ENCODE results near the gene MN1. TPM values are rescaled to one million over a fixed set of nuclear protein-coding genes. Genes with fewer than 3 reads are reported as not detected.

The MN1 gene
- polyA plus RNA-seq, 3 donors from 2014 or later, result 0.03 to 0.14 TPM; not detected in 1

DNA sequence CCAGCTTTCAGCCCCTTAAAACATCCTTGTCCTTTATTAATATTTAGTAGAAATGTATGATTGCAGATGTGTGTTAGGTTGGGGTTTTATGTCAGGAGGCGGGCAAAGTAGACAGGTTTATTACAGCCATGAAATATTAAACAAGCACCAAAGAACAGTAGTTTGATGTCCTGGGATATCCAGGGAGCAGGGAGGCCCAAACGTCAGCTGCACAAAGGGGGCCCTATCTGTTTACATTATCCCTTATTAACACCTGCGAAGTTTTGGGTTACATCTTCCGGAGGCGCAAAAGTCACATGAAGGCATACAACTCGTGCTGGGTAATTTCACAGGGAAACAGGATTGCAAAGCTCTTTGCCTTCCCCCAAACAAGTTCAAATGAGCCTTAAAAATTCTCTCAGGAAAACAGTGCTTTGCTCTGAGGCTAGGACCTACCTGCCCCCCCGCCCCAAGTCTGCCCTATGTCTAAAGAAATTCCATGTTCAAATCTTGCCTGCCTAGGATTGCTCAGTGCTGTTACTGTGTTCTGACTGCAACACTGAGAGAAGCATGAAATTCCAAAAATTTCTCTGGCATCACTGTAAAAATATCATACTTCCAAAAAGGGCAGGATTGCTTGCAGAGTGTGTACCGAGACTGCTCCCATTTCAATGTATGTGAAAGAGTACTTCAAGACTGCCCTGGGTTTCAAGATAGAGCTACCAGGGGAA, 8.9 kb downstream of the MN1 start:
- Mint-ChIP-seq H3K27ac (no peak overlapping the region), H3K27me3 (ENCODE audit: low read depth in 3 of 3) (peaks cover 0 to 5% (median 0%) of the 10 kb centered on the region in 3 donors), H3K9me3 (no peaks in the 10 kb centered on the region), H3K36me3 (no peaks in the 10 kb centered on the region), H3K4me3 (no peak overlapping the region), H3K4me1 (no peaks in the 10 kb centered on the region)
- no peak for DNase-seq

DNA sequence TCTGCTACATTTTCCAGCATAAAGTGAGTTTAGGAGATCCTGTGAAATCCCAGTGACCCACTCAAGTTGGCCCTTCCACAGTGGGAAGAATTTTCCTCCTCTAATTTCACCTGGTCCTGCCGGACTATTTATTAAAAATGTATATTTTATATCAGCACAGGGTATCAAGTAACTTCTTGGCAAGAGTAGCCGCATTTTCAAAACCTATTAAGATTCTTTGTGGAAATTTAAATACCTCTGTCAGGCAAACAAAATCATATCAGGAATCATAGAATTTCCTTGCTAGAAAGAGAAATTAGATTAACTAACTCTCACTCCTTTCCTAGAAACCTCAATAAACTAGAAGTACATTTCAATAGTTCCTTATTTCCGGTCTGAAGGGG, 9.7 kb downstream of the MN1 start:
- no peak for DNase-seq
- H3K27ac Mint-ChIP-seq, result no peak overlapping the region
- H3K4me1 Mint-ChIP-seq, result no peaks in the 10 kb centered on the region

DNA sequence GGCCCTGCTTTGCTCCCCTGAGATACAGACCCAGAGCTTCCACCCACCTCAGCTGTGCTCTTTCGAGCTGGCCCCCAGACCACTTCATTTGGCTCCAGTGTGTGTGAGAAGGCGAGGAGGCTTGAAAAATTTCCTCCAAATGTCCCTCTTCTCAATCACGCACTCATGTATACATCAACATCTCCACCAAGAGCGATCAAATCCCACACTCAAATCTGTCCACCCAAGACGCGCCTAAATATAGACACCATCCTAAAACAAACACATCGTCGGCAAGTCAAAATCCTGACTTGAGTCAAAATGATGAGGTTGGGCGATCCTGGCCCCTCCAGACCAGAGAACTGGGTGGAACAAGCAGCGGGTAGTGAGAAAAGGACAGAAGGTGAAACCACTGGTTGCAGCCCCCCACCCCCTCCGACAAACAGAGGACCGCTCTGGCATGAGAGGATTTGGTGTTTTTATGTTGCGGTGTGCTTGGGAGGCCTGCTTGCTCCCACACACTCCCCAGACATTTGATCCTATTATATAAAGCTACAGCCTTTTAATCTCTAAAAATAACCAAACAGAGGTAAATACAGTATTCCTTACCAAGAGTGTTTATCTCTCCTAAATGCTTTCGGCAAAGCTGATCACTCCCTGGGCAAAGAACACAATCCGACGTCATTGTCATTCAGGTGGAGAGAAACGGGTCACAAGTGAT, 10.2 kb downstream of the MN1 start:
- no peak for DNase-seq
- H3K9me3 Mint-ChIP-seq, result no peaks in the 10 kb centered on the region
- no peaks in the 10 kb centered on the region for H3K4me1 Mint-ChIP-seq
- peaks cover 0 to 5% (median under 1%) of the 10 kb centered on the region in 3 donors for H3K27me3 Mint-ChIP-seq (ENCODE audit: low read depth in 3 of 3)
- no peak overlapping the region for H3K4me3 Mint-ChIP-seq
- H3K27ac Mint-ChIP-seq, result no peak overlapping the region
- H3K36me3 Mint-ChIP-seq, result no peaks in the 10 kb centered on the region

More for the DNA sequence above, 9.7 kb downstream of the MN1 start:
- H3K36me3 Mint-ChIP-seq, result no peaks in the 10 kb centered on the region
- H3K4me3 Mint-ChIP-seq, result no peak overlapping the region
- peaks cover 0 to 5% (median 0%) of the 10 kb centered on the region in 3 donors for H3K27me3 Mint-ChIP-seq (ENCODE audit: low read depth in 3 of 3)
- H3K9me3 Mint-ChIP-seq, result no peaks in the 10 kb centered on the region

DNA sequence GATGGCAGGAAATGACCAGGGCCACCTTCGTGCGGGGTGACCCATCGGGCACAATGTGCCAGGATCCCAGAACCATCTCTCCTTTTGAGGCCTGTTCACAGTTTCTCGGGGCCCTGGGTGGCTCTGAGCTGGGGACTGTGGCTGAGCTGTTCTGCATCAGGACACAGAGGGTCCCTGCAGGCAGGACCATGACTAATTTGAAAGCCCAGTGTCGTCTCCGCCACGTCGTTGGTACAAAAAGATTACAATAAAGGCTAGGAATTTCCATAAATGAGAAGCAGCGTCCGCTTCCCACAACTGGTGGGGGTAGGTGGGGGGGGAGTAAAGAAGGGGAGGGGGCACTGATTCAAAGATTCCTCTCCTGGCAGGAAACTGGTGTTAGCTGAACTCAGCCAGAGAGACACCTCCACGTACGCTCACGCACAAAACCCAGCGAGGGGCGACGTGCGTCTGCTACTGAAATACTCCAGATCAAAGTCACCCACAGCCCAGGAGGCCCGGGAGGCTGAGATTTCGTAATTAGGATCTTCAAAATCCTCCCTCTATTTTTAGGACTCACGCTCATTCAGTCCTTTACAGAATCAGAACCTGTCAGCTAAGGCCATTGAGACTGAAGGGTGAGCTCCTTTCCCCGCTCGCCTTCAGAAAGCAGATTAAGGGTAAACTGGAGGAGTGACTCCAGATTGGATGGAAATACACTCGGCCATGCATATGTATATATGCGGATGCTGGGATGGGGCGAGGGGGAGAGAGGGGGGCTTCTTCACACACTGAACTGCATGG, 11.0 kb downstream of the MN1 start:
- DNase-seq, result no peak
- Mint-ChIP-seq H3K36me3 (no peaks in the 10 kb centered on the region), H3K4me1 (peaks cover 0 to 3% of the 10 kb centered on the region in 2 donors), H3K27ac (no peak overlapping the region), H3K4me3 (no peak overlapping the region), H3K27me3 (ENCODE audit: low read depth in 3 of 3) (peaks cover 0 to 3% (median 2%) of the 10 kb centered on the region in 3 donors), H3K9me3 (no peaks in the 10 kb centered on the region)

DNA sequence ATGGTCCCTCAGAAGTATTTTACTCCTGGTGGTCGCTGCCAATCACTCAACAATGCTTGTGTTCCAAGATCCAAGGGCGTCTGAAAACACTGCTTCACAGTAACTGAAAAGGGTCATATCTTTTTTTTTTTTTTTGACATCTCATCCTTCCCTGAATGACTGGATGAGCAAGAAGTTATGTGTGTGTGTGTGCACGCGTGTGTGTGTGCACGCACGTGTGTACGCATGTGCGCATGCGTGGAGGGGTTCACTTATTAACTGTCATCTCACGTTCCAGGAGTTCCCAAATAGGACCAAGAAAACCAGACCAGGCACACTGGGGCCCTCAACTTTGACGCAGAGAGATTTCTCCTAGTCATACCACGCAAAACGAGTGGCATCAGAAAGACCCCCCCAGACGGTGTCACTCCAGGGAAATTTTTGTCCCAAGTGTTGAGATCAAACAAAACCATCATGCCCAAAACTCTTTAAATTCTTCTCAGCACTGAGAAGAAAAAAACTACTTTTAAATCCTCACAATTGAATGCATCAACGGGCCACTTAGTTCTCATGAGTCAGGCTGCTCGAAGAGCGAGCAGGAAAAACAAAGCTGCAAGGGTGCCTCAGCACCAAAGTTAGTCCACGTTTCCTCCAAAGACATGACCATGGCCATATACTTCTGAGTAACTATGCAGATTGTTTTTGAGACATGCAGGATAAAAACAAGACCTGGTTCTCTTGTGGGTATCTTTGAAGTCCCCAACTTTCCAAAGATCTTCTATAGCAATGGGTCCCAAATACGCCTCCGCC, 12.9 kb downstream of the MN1 start:
- DNase-seq, result no peak
- no peak overlapping the region for H3K4me3 Mint-ChIP-seq
- peaks cover 2 to 4% (median 3%) of the 10 kb centered on the region in 3 donors for H3K27me3 Mint-ChIP-seq (ENCODE audit: low read depth in 3 of 3)
- no peak overlapping the region for H3K27ac Mint-ChIP-seq
- H3K4me1 Mint-ChIP-seq, result peaks cover 1 to 9% of the 10 kb centered on the region in 2 donors
- no peaks in the 10 kb centered on the region for H3K36me3 Mint-ChIP-seq
- H3K9me3 Mint-ChIP-seq, result no peaks in the 10 kb centered on the region

DNA sequence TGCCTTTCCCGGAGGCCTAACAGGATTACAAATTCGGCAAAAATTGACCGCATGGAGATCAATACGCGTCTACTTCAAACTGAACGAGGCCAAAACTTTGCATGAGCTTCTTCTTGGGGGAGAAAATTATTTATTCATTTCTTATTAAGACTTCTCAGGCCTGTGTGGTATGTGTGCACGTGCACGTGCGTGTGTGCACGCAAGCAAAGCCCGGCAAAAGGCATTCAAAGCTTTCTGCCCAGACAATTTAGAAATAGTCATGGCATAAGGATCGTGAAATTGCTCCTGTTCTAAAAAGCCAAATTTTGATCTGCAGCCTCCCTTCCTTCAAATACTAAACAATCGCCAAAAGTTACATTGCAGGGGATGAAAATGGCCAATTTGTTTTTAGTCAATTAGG, 14.6 kb downstream of the MN1 start:
- H3K27me3 Mint-ChIP-seq (ENCODE audit: low read depth in 3 of 3), result peaks cover 2 to 4% (median 3%) of the 10 kb centered on the region in 3 donors
- no peak overlapping the region for H3K27ac Mint-ChIP-seq
- no peaks in the 10 kb centered on the region for H3K36me3 Mint-ChIP-seq
- H3K4me1 Mint-ChIP-seq, result peaks cover 1 to 9% of the 10 kb centered on the region in 2 donors
- no peak for DNase-seq
- H3K4me3 Mint-ChIP-seq, result no peak overlapping the region
- no peaks in the 10 kb centered on the region for H3K9me3 Mint-ChIP-seq

DNA sequence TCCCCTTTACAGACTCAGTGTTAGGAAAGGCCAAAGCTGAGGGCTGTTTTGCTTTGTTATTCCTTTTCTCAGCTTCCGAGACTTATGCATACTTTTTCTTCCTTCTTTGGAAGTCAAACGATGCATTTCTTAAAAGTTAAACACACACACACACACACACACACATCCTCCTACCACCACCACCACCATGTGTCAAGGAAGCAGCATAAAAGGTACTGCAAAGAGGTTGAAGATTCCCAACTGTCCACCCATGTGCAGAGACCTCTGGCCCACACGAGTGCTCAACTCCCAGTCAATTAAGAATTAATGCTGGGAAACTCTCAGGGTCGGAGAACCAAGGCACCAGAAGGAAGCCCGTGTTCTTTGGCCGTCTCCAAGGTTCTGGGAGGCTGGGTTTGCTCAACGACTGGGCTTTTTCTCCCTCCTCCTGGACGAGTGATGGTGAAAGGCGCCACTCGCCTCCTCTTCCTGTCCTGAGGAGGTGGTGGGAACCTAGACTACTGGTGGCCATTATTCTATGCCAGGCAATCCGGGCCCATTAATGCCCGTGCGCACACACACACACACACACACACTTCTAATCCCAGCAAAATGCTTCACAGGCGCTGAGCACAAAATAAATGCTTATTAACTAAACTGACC, 15.1 kb downstream of the MN1 start:
- Mint-ChIP-seq H3K36me3 (no peaks in the 10 kb centered on the region), H3K27ac (no peak overlapping the region), H3K27me3 (ENCODE audit: low read depth in 3 of 3) (peaks cover 2 to 4% (median 3%) of the 10 kb centered on the region in 3 donors), H3K9me3 (no peaks in the 10 kb centered on the region), H3K4me1 (peaks cover 1 to 9% of the 10 kb centered on the region in 2 donors), H3K4me3 (no peak overlapping the region)
- no peak for DNase-seq

DNA sequence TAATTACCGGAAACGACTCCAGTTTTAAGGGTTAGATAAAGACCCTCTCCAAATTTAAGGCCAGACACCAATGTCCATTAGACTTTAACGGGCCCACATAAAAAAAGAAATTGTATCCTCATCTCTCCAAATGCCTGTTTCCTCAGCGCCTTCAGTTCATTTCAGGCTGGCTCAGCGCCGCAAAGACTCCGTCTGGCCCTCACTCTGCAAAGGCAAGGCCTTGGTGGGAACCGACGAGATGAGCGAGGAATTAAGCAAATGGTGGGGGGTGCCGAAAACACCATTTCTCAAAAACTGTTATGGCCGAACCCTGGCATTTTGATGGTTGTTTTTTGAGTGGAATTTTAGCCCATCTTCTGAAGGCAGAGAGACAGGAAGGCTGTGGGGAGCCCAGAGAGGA, 15.7 kb downstream of the MN1 start:
- H3K36me3 Mint-ChIP-seq, result no peaks in the 10 kb centered on the region
- H3K27me3 Mint-ChIP-seq (ENCODE audit: low read depth in 3 of 3), result peaks cover 2 to 4% (median 3%) of the 10 kb centered on the region in 3 donors
- H3K27ac Mint-ChIP-seq, result no peak overlapping the region
- DNase-seq, result no peak
- H3K4me3 Mint-ChIP-seq, result no peak overlapping the region
- H3K9me3 Mint-ChIP-seq, result no peaks in the 10 kb centered on the region
- peaks cover 1 to 9% of the 10 kb centered on the region in 2 donors for H3K4me1 Mint-ChIP-seq

DNA sequence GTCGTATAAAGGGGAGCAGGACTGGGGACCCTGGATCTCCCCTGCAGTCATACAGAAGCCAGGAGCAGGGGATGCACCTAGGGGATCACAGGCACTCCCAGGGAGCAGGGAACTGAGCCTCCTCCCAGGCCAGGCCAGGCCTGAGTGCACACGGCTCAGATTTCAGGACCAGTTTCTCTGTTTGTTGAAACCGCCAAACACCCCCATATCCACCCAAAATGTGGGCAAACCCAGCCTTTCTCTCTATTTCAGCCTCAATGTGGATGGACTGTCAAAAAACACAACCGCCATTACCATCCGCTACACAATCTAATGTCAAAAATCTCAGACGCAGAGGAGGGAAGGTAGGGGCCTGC, 17.5 kb downstream of the MN1 start:
- H3K4me3 Mint-ChIP-seq, result no peak overlapping the region
- no peak overlapping the region for H3K27ac Mint-ChIP-seq
- H3K9me3 Mint-ChIP-seq, result no peaks in the 10 kb centered on the region
- peaks cover 2 to 4% (median 3%) of the 10 kb centered on the region in 3 donors for H3K27me3 Mint-ChIP-seq (ENCODE audit: low read depth in 3 of 3)
- H3K4me1 Mint-ChIP-seq, result peaks cover 1 to 9% of the 10 kb centered on the region in 2 donors
- H3K36me3 Mint-ChIP-seq, result no peaks in the 10 kb centered on the region
- no peak for DNase-seq

DNA sequence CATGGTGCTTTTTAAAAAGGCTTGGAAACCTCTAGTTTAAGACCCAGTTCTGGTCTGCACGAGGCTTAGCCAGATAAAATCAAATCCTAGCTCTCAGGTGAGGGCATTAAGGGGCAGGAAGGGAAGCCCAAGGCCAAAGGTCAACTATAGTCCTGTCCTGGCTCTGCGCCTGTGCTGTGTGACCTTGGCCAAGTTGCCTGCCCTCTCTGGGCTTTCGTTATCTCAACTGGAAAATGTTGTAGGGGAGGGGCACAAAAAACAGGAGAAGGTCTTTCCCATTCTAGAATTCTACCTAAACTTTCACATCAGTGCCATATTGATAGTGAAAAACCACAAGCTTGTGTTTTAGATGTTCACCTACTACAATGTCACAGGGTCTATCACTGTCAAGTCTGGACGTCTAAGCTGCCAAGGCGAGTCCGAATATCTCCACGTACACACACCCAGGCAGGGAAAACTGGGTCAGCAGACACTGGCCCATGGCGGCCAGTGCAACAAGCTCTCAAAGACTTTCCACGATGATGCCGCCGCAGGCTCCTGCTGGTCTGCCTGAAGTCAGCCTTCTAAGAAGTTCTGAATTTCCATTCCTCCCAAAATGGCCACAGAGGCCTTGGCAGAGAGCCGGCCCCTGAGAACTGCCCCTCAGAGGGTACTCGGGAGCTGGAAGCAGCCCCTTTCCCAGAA, 18.0 kb downstream of the MN1 start:
- H3K4me1 Mint-ChIP-seq, result peaks cover 1 to 9% of the 10 kb centered on the region in 2 donors
- H3K27ac Mint-ChIP-seq, result no peak overlapping the region

DNA sequence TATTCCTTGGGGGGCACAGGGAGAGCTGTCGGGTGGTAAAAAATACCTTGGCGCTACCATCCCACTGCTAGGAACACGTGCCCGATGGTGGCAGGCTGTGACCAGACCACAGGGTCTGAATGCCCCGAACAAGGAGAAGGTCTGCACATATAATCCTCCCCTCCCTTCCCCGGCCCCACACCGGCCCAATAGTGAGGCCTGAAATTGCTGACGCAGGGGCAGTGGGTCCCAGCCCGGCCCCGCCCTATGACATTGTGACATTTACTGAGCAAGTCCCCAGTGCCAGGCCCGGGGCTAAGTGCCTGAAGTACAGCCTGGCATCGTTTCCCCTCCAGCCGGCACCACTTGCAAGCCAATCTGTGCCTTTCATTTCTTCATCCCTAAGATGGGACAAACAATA, 19.5 kb downstream of the MN1 start:
- no peaks in the 10 kb centered on the region for H3K9me3 Mint-ChIP-seq

More for the DNA sequence above, 18.0 kb downstream of the MN1 start:
- H3K9me3 Mint-ChIP-seq, result no peaks in the 10 kb centered on the region
- H3K36me3 Mint-ChIP-seq, result no peaks in the 10 kb centered on the region
- no peak overlapping the region for H3K4me3 Mint-ChIP-seq
- no peak for DNase-seq
- peaks cover 2 to 4% (median 3%) of the 10 kb centered on the region in 3 donors for H3K27me3 Mint-ChIP-seq (ENCODE audit: low read depth in 3 of 3)

DNA sequence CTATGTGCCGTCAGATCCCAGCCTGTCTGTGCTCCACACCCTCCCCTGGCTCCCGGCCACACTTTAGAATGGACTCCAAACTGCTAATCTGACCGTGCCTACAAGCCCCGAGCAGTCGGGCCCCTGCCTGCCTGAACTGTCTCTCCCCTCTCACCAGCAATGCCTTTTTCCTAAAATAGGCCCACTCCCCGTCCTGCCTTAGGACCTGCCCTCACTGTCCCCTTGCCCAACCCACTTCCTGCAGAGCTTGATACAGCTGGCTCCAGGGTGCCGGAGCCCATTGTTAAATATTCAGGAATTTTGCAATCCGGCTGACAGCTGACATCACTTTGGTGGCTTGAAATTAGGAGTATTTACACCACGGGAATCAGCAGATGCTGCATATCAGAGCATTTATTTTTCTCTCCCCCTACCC, 21.4 kb downstream of the MN1 start:
- no peak for DNase-seq
- H3K27ac Mint-ChIP-seq, result no peak overlapping the region
- H3K36me3 Mint-ChIP-seq, result no peaks in the 10 kb centered on the region
- H3K27me3 Mint-ChIP-seq (ENCODE audit: low read depth in 3 of 3), result peaks cover 0 to 4% (median 2%) of the 10 kb centered on the region in 3 donors
- no peaks in the 10 kb centered on the region for H3K9me3 Mint-ChIP-seq
- peaks cover 0 to 3% of the 10 kb centered on the region in 2 donors for H3K4me1 Mint-ChIP-seq
- H3K4me3 Mint-ChIP-seq, result no peak overlapping the region

More for the DNA sequence above, 19.5 kb downstream of the MN1 start:
- Mint-ChIP-seq H3K4me1 (peaks cover 1 to 9% of the 10 kb centered on the region in 2 donors), H3K27ac (no peak overlapping the region), H3K36me3 (no peaks in the 10 kb centered on the region), H3K27me3 (ENCODE audit: low read depth in 3 of 3) (peaks cover 0 to 4% (median 2%) of the 10 kb centered on the region in 3 donors), H3K4me3 (no peak overlapping the region)
- DNase-seq, result no peak
